A549 (cell line): ENCODE results near the gene DNAJC5. TPM values are rescaled to one million over a fixed set of nuclear protein-coding genes. Genes with fewer than 3 reads are reported as not detected.

Experiments
- ATAC-seq, 2 experiments: fragments of 200-7000 bp in 1 of 2; fragments of >200 bp in 1 of 2; cut with Nextera tagmentation in 1 of 2; cut with Tn5 transposase in 1 of 2; 3 replicates each; pipeline versions ENCODE4 v1.8.0 to v1.9.1; 2018 to 2020; ENCODE audit warnings: mild to moderate bottlenecking in 1 of 2, moderate library complexity in 1 of 2
- CTCF ChIA-PET: fragments of 300-600 bp; sonication (Branson Sonifier 250); formaldehyde crosslinking; extraction: SDS; loops from one replicate; lab custom pipeline; 2021; ENCODE audit warnings: antibody characterized with exemption, inconsistent platforms; lab: Yijun Ruan, JAX
- POLR2A ChIA-PET: fragments of 350-600 bp; formaldehyde crosslinking; extraction: SDS; loops from one replicate; lab custom pipeline; 2021; ENCODE audit warnings: antibody characterized with exemption, inconsistent platforms; lab: Yijun Ruan, JAX
- DNase-seq, 2 experiments: peaks; one replicate each; pipeline versions ENCODE4 v3.0.0 to v3.0.0-alpha.2; 2011 to 2016; ENCODE audit warnings: low read depth in 1 of 2, low spot score in 1 of 2
- FAIRE-seq: peaks from 2 replicates; lab custom pipeline; 2011; peaks lifted over from hg19 to GRCh38; lab: Jason Lieb, UNC
- H3K27ac ChIP-seq, 2 experiments: fragments of >200 bp; sonication (Bioruptor Twin); formaldehyde crosslinking; 3 replicates each; pipeline ENCODE4 v1.5.1; 2016 to 2017
- H3K4me1 ChIP-seq: fragments of >200 bp; sonication (Bioruptor Twin); formaldehyde crosslinking; 3 replicates; pipeline ENCODE4 v1.6.1; 2016
- H3K4me2 ChIP-seq: fragments of >200 bp; sonication (Bioruptor Twin); formaldehyde crosslinking; 3 replicates; pipeline ENCODE4 v1.6.1; 2016
- H3K4me3 ChIP-seq: fragments of >200 bp; sonication (Bioruptor Twin); formaldehyde crosslinking; 3 replicates; pipeline ENCODE4 v1.5.1; 2016
- H3K9me3 ChIP-seq: fragments of >200 bp; sonication (Bioruptor Twin); formaldehyde crosslinking; 3 replicates; pipeline ENCODE4 v1.6.1; 2016
- BCL3 ChIP-seq: fragments of >200 bp; sonication (Bioruptor Twin); formaldehyde crosslinking; IDR thresholded peaks from 3 replicates; pipeline ENCODE4 v1.6.1; 2016
- BHLHE40 ChIP-seq: IDR thresholded peaks from 2 replicates; pipeline ENCODE4 v1.6.1; 2012; ENCODE audit warnings: low read depth, low read length, inconsistent platforms
- CBX2 ChIP-seq: fragments of 200-600 bp; sonication (generic); IDR thresholded peaks from 2 replicates; pipeline ENCODE4 v1.6.1; 2016; ENCODE audit warnings: low read depth, mild to moderate bottlenecking, borderline replicate concordance
- CEBPB ChIP-seq, 2 experiments: fragments of >200 bp in 1 of 2; sonication (Bioruptor Twin) in 1 of 2; formaldehyde crosslinking in 1 of 2; IDR thresholded peaks; 2 replicates each; pipeline ENCODE4 v1.6.1; 2012 to 2016
- CHD2 ChIP-seq: fragments of 150-350 bp; IDR thresholded peaks from 2 replicates; pipeline ENCODE4 v1.6.1; 2014; ENCODE audit warnings: low read length; ENCODE audit not compliant: partially characterized antibody
- CTCF ChIP-seq: fragments of >200 bp; sonication (Bioruptor Twin); formaldehyde crosslinking; IDR thresholded peaks from 3 replicates; pipeline ENCODE4 v1.5.1; 2016
- FOSL2 ChIP-seq, 2 experiments: fragments of 450-650 bp in 1 of 2; fragments of >200 bp in 1 of 2; sonication (Bioruptor Twin) in 1 of 2; formaldehyde crosslinking; IDR thresholded peaks; 2 replicates each; pipeline versions ENCODE4 v1.5.0 to v1.6.1; 2016 to 2020; ENCODE audit warnings: mild to moderate bottlenecking in 1 of 2, moderate library complexity in 1 of 2
- FOXS1 ChIP-seq: fragments of 250-450 bp; sonication (Bioruptor Pico); IDR thresholded peaks from 2 replicates; pipeline ENCODE4 v1.5.0; 2020; ENCODE audit warnings: mild to moderate bottlenecking, moderate library complexity
- HMGXB4 ChIP-seq: fragments of 250-450 bp; sonication (Bioruptor Pico); IDR thresholded peaks from 2 replicates; pipeline ENCODE4 v1.5.0; 2021; ENCODE audit warnings: mild to moderate bottlenecking, moderate library complexity, borderline replicate concordance
- HOXB13 ChIP-seq: fragments of 250-450 bp; sonication (Bioruptor Pico); IDR thresholded peaks from 2 replicates; pipeline ENCODE4 v1.5.0; 2020; ENCODE audit warnings: low read depth, mild to moderate bottlenecking, moderate library complexity
- KDM1A ChIP-seq: fragments of 200-600 bp; sonication (generic); IDR thresholded peaks from 2 replicates; pipeline ENCODE4 v1.6.1; 2016; ENCODE audit warnings: low read depth, mild to moderate bottlenecking
- MAX ChIP-seq: IDR thresholded peaks from 2 replicates; pipeline ENCODE4 v1.6.1; 2012
- NPAS2 ChIP-seq: fragments of 250-450 bp; sonication (Bioruptor Pico); IDR thresholded peaks from 2 replicates; pipeline ENCODE4 v1.8.0; 2022; ENCODE audit warnings: mild to moderate bottlenecking, moderate library complexity, borderline replicate concordance
- POLR2AphosphoS2 ChIP-seq: conservative IDR thresholded peaks from 2 replicates; pipeline ENCODE4 v1.6.1; 2012; ENCODE audit warnings: low read length, improper control_type of control experiment, inconsistent platforms
- RARB ChIP-seq: fragments of 250-450 bp; sonication (Bioruptor Pico); IDR thresholded peaks from 2 replicates; pipeline ENCODE4 v1.8.0; 2021; ENCODE audit warnings: mild to moderate bottlenecking, moderate library complexity
- REST ChIP-seq: fragments of 200-600 bp; sonication (generic); IDR thresholded peaks from 2 replicates; pipeline ENCODE4 v1.6.1; 2016; ENCODE audit warnings: antibody characterized with exemption, mild to moderate bottlenecking, moderate library complexity
- RFX5 ChIP-seq: fragments of 450-650 bp; IDR thresholded peaks from 2 replicates; pipeline ENCODE4 v1.7.1; 2014; ENCODE audit warnings: antibody characterized with exemption, mild to moderate bottlenecking, moderate library complexity
- SMC3 ChIP-seq: fragments of >200 bp; sonication (Bioruptor Twin); formaldehyde crosslinking; IDR thresholded peaks from 3 replicates; pipeline ENCODE4 v1.6.1; 2018; ENCODE audit warnings: inconsistent platforms
- SREBF2 ChIP-seq: fragments of 450-650 bp; IDR thresholded peaks from 2 replicates; pipeline ENCODE4 v1.6.1; 2014; ENCODE audit warnings: mild to moderate bottlenecking, moderate library complexity
- TFCP2L1 ChIP-seq: fragments of 250-450 bp; sonication (Bioruptor Pico); IDR thresholded peaks from 2 replicates; pipeline ENCODE4 v1.5.0; 2021; ENCODE audit warnings: mild to moderate bottlenecking
- ZNF302 ChIP-seq: fragments of 250-450 bp; sonication (Bioruptor Pico); IDR thresholded peaks from 2 replicates; pipeline ENCODE4 v1.9.0; 2021; ENCODE audit warnings: inconsistent platforms, mild to moderate bottlenecking, moderate library complexity
- WGBS: methylation state at CpG from one replicate; pipeline ENCODE4 v1.1.6; 2017; ENCODE audit errors: missing lambda C conversion rate; 5-methylcytosine and 5-hydroxymethylcytosine counted together
- polyA plus RNA-seq, 4 experiments: library from polyadenylated mRNA; depleted of rRNA in 3 of 4; stranded (reverse); fragments of >200 nt; fragmentation: RNase III in 1 of 4; extraction: RNeasy Plus Mini Kit Qiagen cat#74134 plus additional on column Dnase treatment in 1 of 4; gene quantifications; 2 replicates in 3 of 4; 3 replicates in 1 of 4; pipeline ENCODE4 v1.2.3, GENCODE V29; 2011 to 2017

The DNAJC5 gene
- polyA plus RNA-seq, 2 of the 4 experiments (the other 2 are of a cell fraction): 20.4 to 23.2 TPM

- no peak for ATAC-seq
- 3% methylated on average over 5 of the region's 5 CpGs for WGBS
- ChIA-PET CTCF (interaction anchor here (1.0 to 1.6 kb wide), 6 partner anchors 10 to 224 kb away, joined by 3 to 8 read pairs (median 4); partner anchors contain the start of genes PRPF6 and TPD52L2), POLR2A (interaction anchor here (2.3 kb wide), 1 partner anchor 31 kb away, joined by 14 read pairs; the partner anchor contains the start of gene TPD52L2)
- no peak for DNase-seq
- Histone ChIP-seq H3K4me2 (peak overlapping the region; percentile 83), H3K4me1 (peaks cover 12% of the 10 kb centered on the region), H3K9me3 (no peaks in the 10 kb centered on the region), H3K4me3 (peak overlapping the region; percentile 65), H3K27ac (peak overlapping the region; percentile 82 to 96)
- no peak for FAIRE-seq
- TF ChIP-seq RFX5 (no peak), RARB (CRISPR knock-in tag) (no peak), ZNF302 (CRISPR knock-in tag) (no peak), REST (no peak), BCL3 (no peak)
Measured at GRCh38 chr20:63895952-63896263, 982 bp downstream of the DNAJC5 start.

GRCh38 chr20:63896264-63897105 lies 1.6 kb downstream of the DNAJC5 start:
- peak in 1 of 2 experiments; percentile 21 for DNase-seq
- 23% methylated on average over 18 of the region's 18 CpGs for WGBS
- CTCF ChIA-PET: interaction anchor here (1.0 to 1.6 kb wide), 7 partner anchors 10 to 224 kb away, joined by 3 to 8 read pairs (median 4); partner anchors contain the start of genes PRPF6 and TPD52L2
- TF ChIP-seq POLR2AphosphoS2 (no peak), HMGXB4 (CRISPR knock-in tag) (no peak), SREBF2 (no peak), CTCF (no peak), HOXB13 (CRISPR knock-in tag) (no peak), SMC3 (no peak), CHD2 (no peak), CBX2 (no peak), TFCP2L1 (CRISPR knock-in tag) (no peak), BHLHE40 (peak; percentile 23; the same call in 1 of the 2 replicates), FOSL2 (IDR thresholded peaks at IDR 0.05) (no peak), FOSL2 (CRISPR knock-in tag; IDR thresholded peaks at IDR 0.05) (no peak), MAX (0 out of 2 replicates have a peak, but pooled peaks have one; percentile 8), REST (no peak), KDM1A (no peak), NPAS2 (CRISPR knock-in tag) (no peak), CEBPB (IDR thresholded peaks at IDR 0.05) (no peak), FOXS1 (CRISPR knock-in tag) (no peak)
- peak in 1 of 2 experiments; percentile 44; a peak in 3 of 6 replicates for ATAC-seq
- peak overlapping the region; percentile 83 for H3K4me2 ChIP-seq
- H3K9me3 ChIP-seq: no peaks in the 10 kb centered on the region
- H3K4me3 ChIP-seq: peak overlapping the region; percentile 65
- FAIRE-seq: no peak
- POLR2A ChIA-PET: interaction anchor here (2.3 kb wide), 1 partner anchor 32 kb away, joined by 14 read pairs; the partner anchor contains the start of gene TPD52L2
- peaks cover 12% of the 10 kb centered on the region for H3K4me1 ChIP-seq
- H3K27ac ChIP-seq: peak overlapping the region; percentile 82 to 96; a peak in 4 of 6 replicates
